HG02571 (cell line): ENCODE measurements around the gene EARS2.
A peak's percentile ranks its signal among the peaks of the same experiment; 100 is the strongest.
"Not testable (repeated sequence)": the region's sequence is repeated elsewhere in the genome, so short reads cannot be mapped to it uniquely, and the experiment has no call there.

ENCODE experiments used
- ATAC-seq: cut with Tn5 transposase; IDR thresholded peaks from one replicate; pipeline ENCODE4 v1.9.1; 2021; ENCODE audit warnings: mild to moderate bottlenecking, moderate library complexity; ENCODE audit not compliant: unreplicated experiment

EARS2 gene

DNA sequence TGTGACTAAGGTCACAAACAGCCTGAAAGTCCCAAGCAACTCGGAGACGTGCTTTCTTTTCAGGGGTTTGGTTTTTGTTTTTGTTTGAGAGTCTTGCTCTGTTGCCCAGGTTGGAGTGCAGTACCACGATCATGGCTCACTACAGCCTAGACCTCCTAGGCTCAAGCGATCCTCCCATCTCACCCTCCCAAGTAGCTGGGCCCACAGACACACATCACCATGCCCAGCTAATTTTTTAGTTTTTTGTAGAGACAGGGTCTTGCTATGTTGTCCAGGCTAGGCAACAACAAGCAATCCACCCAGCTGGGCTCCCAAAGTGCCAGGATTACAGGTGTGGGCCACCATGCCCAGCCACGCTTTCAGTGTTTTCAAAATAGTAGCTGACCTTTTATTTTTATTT lies 27.1 kb downstream of the EARS2 start:
- no peak for ATAC-seq

DNA sequence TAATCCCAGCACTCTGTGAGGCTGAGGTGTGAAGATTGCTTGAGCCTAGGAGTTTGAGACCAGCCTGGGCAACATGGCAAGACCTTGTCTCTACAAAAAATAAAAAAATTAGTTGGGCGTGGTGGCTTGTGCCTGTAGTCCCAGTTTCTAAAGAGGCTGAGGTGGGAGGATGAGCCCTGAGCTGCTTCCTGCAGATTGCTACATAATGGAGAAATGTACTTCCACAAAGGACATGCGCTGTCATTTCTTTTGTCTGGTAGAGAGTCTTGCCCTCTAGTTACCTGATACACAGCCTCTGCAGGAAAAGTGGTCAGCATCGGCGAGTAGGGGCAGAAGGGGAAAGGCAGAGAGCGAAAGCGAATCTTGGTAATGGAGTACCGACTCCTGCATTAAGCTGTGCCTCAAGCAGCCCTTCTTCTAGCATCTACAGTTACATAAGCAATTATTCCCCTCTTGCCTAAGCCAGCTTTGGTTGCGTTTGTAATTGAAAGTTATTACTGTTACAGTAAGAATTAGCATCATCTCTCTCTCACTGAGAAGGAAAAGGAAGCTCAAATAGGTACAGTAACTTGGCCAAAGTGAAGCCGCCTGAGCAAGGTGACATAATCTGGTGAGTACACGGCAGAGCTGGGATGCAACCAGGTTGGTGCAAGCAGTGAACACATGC lies 28.4 kb downstream of the EARS2 start:
- ATAC-seq, result no peak

DNA sequence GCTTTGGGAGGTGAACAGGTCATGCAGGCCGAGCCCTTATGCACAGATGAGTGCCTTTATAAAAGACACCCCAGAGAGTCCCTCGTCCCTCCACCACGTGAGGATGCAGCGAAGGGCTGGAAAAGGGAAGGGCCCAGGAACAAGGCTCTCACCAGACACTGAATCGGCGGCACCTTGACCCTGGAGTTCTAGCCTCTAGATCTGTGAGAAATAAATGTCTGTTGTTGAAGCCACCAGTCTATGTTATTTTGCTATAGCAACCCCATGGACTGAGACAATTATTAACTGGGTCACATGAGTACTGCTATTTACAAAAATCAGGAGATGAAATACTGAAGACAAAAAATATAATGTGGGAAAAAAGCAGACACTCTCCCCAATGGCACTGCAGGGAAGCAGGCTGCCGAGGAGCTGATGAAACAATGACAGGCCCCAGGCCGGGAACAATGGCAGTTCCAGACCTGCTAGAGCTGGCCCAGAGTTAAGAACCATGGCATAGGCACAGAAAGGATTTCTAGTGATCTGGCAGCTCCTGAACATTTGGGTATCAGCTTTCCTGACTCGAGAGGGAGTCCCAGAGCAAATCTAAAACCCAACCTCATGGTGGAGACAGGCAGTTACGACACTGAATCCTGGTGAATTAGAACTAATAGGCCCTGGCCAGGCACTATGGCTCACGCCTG lies 29.0 kb downstream of the EARS2 start:
- no peak for ATAC-seq

DNA sequence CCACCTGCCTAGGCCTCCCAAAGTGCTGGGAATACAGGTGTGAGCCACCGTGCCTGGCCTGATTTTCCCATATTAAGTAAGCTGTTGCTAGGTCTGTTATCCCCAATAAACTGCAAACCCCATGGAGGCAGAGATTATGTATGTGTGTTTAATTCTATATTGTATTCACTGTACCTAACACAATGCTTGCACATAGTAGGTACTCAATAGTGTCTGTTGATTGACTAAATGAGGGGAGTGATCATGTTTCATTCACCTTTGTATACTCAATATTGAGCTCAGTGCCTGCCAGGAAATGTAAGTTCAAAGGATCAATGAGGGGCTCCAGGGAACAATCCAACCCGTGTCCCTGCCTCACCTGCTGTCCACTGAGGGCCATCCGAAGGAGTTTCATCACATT lies 32.3 kb downstream of the EARS2 start:
- ATAC-seq, result no peak

DNA sequence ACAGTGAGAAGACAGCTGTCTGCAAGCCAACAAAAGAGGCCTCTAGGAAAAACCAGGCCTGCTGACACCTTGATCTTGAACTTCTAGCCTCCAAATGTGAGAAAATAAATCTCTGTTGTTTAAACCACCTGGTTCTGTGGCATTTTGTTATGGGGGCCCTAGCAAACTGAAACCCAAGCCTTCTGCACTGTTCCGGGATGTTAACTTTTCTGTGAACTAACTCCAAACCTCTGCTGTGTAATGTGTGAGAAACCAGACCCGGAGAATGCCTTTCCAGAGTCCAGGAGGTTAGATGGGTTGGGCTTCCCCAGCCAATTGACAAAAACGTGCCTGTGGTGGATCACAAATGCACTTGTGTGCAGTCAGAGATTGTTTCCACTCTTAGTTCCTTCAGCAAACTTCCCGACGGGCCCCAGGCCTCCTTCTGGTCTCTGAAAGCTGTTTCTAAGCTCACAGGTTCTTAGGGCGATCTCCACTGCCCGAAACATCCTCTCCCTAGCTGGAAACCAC lies 33.2 kb downstream of the EARS2 start:
- no peak for ATAC-seq

DNA sequence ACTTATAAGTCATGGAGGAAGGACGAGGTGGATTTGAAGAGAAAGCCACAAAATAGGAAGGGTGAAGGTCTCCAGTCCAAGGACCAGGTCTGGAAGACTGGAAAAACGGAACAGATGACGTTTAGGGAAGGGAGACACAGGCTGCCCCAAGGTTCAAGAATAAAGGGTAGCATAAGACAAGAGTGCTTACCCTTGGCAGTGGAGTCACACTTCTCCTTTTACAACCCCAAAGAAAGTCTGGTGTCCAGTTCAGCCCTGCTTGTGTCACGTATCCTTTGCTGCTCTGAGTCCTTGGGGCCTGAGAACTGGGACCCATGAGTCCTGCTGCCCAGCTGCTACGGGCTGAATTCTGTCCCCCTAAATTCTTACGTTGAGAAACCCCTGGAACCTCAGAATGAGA lies 33.8 kb downstream of the EARS2 start:
- no peak for ATAC-seq

DNA sequence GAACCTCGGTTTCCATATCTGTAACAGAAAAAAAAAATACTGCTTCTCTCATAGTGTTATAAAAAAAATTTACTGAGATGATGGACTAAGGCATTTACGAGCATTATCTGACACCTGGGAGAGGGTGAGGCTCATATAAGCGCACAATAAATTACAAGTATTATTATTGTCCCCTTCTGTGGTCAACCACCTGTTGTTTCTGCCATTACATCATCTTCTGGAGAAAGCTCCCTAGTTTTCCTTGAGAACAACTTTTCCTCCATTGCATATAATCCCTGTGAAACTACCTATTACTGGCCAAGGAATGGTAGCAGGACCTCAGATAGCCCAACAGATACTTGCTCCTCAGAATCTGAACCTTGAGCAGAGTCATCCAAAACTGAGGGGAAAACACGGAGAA lies 35.2 kb downstream of the EARS2 start:
- no peak for ATAC-seq

DNA sequence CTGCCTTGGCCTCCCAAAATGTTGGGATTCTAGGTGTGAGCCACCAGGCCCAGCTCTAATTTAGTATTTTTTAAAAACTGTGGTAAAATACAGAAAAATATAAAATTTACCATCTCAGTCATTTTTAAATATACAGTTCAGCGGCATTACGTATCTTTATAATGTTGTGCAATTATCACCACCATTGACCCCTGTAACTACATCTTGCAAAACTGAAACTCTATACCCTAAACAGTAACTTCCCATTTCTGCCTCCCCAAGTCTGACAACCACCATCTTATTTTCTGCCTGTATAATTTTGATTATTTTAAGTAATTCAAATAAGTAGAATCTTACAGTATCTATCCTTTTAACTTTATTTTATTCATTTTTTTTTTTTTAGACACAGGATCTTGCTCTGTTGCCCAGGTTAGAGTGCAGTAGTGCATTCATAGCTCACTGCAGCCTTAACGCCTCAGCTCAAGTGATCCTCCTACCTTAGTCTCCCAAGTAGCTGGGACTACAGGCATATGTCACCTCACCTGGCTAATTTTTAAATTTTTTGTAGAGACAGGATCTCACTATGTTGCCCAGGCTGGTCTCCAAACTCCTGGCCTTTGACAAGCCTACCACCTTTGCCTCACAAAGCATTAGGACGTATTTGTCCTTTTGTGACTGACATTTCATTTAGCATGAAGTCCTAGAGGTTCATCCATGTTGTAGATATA lies 36.0 kb downstream of the EARS2 start:
- no peak for ATAC-seq

DNA sequence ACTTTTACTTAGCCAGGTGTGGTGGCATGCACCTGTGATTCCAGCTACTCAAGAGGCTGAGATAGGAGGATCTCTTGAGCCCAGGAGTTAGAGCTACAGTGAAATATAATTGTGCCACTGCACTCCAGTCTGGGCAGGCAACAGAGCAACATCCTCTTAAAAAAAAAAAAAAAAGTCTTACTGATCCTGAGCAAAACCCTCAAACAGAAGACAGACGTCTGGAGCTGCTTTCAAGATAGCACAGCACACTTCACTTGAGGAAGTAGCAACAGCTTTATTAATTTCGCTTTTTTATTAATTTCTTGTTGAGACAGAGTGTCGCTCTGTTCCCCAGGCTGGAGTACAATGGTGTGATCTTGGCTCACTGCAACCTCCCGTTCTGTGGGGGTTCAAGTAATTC lies 36.6 kb downstream of the EARS2 start:
- no peak for ATAC-seq

DNA sequence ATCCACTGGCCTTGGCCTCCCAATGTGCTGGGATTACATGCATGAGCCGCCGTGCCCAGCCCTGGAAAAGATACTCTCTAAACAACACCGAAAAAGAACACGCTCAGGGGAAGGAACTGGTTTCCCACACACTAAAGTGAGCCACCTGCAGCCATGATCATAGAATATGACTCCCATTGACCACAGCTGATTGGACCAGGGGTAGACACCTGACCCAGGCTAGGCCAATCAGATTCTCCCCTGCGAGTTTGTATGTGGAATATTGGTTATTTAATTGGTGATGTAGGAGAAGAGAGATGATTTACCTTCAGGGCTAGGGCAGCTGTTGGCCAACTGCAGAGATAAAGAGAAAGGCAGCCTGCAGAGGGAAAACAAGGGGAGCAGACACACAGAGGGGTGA lies 37.9 kb downstream of the EARS2 start:
- no peak for ATAC-seq

DNA sequence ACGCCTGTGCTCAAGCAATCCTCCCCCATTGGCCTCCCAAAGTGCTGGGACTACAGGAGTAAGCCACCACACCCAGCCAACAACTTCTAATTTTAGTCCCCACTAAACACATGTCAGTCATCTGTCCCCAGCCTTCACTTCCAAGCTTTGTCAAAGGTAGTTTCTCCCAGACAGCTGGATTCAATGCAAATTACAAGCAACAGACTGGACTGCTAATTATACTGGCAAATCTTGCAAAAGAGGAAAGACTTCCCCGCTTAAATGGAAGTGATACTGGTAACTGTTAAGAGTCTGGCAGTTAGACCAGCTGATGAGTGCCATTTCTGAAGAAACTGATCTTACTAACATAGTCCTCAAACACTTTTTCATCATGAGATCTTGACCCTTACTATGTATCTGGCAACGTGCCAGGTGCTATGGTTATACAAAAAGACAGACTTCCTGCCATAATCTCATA lies 38.7 kb downstream of the EARS2 start:
- no peak for ATAC-seq

DNA sequence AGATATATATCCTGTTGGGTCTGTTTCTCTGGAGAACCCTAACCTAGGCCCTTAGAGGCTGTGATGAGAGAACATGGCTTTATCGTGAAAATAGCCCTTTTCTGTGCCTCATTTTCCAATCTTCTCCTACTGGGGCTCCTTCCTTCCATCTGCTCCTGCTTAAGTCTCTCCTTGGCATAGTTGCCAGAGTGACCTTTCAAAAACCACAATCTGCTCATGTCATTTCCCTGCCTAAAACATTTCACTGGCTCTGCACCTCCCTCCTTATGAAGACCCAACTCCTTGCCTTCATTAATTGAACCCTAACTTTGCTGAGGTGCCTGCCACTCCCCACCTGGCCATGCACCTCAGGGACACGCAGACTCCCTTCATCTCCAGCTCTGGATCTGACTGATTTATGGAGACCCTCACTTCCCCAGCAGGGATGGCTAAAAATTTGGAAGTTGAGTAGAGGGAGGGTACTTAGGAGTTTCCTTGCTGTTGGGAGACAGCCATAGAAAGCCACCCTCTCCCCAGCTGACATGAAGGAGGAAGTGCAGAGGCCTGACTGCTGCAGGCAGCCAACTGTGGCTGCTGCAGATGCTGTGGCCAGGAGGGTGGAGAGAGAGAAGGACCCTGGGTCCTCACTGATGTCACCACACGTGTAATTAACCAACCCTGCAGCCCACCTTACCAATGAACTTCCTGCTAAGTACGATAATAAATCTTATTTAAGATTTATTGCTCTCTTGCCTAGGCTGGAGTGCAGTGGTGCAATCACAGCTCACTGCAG lies 40.6 kb downstream of the EARS2 start:
- no peak for ATAC-seq

DNA sequence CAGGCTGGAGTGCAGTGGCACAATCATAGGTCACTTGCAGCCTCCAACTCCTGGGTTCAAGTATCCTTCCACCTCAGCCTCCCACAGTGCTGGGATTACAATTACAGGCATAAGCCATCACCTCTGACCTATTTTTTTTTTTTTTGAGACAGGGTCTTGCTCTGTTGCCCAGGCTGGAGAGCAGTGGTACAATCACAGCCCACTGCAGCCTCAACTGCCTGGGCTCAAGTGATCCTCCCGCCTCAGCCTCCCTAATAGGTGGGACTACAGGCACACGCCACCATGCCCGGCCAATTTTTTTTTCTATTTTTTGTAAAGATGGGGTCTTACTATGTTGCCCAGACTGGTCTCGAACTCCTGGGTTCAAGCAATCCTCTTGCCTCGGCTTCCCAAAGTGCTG lies 41.3 kb downstream of the EARS2 start:
- ATAC-seq, result no peak

DNA sequence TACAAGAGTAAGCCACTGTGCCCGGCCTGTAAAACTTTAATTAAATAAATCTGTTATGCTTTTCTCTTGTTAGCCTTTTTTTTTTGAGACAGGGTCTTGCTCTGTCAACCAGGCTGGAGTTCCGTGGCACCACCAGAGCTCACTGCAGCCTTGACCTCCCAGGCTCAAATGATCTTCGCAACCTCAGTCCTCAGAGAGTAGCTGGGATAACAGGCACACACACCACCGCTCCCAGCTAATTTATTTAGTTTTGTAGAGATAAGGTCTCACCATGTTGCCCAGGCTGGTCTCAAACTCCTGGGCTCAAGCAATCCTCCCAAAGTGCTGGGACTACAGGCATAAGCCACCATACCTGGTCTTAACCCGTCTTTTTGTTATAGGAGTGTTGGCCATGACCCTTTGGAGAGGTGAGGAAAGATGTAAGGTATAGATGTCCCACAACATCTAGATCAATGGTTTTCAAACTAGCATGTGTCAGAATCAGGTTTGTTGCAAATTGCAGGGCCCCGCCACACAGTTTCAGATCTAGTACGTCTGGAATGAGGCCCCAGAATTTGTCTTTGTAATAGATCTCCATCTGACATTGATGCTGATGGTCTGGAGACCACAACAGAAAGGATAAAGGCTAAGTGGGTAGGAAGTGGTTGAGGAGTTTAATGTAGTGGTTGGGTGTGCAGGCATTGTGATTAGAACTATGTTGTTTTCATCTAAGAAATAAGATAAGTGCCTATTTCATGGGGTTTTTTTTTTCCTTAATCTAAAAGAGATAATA lies 42.6 kb downstream of the EARS2 start:
- ATAC-seq, result no peak

DNA sequence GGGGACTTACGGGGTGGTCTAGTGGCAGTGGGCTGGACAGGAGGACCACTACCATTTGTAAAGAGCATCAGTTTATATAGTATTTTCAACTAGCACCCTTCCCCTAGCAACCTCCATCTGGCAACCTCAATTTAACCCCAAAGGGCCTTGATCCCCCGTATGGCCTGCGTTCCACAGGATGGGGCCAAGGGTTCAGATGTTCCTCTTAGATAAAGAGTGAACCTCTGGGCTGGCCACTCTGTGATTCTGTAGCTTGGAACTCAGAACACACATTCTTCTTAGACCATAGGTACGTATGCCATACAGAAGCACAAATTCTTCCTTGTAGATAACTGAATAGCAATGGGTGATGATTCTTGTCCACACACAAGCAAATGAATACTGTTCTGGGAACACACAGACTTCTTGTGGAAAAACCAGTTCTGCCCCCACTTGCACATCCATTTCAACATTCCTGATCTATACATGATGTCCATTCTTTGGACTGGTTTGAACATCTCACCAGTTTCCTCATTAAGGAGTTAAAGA lies 44.9 kb downstream of the EARS2 start:
- no peak for ATAC-seq

DNA sequence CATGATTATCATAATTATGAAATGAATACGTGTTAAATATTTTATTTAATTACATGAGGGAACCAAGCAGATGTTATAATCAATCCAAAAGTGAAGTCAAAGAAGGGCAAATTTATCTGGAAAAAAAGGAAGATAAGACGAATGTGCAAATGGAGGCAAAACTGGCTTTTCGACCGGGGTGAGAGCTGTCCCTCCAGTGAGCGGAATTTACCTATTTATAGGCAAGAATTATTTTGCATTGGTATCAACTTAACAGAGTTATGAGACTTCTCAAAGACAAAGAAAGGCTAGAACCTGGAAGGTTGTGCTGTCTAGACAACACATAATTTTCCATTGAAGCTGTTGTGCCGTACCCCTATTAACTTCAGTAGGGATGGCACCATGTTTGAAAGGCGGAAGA lies 45.4 kb downstream of the EARS2 start:
- no peak for ATAC-seq

DNA sequence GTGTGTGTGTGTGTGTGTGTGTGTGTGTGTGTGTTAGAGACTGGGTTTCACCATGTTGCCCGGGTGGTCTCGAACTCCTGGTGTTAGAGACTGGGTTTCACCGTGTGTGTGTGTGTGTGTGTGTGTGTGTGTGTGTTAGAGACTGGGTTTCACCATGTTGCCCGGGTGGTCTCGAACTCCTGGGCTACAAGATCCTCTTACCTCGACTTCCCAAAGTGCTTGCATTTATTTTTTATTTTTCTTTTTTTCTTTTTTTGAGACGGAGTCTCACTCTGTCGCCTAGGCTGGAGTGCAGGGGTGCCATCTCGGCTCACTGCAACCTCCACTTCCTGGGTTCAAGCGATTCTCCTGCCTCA lies 46.3 kb downstream of the EARS2 start:
- ATAC-seq, result not testable (repeated sequence)

DNA sequence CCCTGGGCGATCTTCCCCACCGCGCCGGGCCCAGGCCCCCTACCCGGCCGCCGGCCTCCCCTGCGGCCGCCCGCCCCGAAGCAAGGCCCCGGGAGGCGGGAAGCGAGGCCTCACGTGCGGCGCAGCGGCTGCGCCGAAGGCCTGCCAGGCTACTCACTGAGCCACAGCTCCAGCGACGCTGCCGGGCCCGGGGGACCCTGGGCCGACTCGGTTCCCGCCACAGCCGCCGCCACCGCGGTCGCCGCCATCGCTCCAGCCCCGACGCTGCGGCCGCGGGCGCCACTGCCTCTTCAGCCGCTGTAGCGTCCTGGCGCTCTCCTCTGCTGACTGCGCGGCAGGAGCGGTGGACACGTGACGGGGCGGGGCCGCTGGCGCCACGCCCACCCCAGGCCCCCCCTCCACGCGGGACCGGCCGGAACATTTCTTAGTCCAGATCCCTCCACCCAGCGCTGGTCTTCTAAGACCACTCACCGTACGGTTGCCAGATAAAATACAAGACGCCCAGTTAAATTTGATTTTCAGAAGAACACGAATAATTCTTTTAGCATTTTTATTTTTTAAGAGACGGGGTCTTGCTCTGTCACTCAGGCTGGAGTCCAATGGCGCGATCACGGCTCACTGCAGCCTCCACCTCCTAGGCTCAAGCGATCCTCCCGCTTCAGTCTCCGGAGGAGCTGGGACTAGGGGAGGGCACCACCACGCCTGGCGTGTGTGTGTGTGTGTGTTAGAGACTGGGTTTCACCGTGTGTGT lies 46.8 kb downstream of the EARS2 start, which contains the start of gene GGA2:
Gene GGA2, minus strand, starts transcription at position 331 of the 751 bp plus-strand sequence. Its CDS starts 83 bp downstream, at position 248.
- ATAC-seq, result peak; percentile 76

DNA sequence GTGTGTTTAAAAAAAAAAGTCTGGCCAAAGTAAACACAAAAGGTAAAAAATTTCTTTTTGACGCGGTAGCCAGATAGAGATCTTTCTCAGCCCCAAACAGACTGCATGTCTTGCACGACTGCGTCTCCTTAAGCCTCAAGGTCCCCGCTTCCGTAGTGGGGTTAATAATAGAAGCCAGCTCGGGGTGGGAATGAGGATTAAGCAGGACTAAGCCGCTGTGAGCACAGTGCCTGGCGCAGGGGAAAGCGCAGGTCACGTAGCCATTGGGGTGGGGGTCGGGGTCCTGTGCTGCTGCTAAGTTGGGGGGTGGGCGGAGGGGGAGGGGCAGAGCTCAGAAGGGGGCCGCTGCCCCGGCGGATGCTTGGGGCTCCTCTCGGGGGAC lies 47.4 kb downstream of the EARS2 start:
- peak; percentile 8 for ATAC-seq

DNA sequence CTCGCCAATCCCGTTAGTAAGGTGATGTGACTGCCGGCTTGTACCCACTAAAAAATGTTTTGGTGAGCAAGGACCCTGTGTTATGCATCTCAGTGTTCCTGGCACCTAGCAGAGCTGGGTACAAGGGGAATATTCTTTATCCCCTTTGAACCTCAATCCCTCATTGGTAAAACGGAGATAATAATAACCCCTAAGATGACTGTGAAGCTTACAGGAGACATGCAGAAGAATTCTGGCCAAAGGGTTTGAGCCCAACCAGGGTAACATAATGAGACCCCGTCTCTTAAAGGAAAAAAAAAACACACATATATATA lies 47.8 kb downstream of the EARS2 start:
- no peak for ATAC-seq
